ENCODE results near the gene KANSL1.

Gene KANSL1

GRCh38 chr17:46039592-46040186 lies 153.5 kb downstream of the KANSL1 start:
- no peak for TF ChIP-seq POLR2A (IDR thresholded peaks at IDR 0.05; ENCODE audit: low read depth, low read length)
- no peak for FAIRE-seq
- DNase-seq (ENCODE audit: insufficient read length, low spot score) = no peak

DNA sequence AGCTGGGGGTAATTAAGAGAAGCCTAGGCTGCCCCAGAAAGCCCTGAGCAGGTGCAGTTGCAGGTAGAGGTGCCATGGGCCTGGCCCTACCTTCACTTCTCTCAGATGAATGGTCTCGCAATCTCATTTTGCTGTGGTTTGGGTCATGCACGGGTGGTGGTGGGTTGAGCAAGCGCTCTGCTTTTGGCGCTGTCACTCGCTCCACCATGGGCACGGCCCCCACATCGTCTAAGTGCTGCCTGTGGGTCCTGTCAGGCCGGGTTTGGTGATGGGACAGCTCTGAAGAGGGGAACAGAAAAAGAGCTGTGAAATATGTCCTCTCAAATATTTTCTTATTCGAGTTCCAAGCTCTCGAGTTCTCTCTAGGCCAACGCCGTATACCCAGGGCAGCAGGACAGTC lies 154.3 kb downstream of the KANSL1 start:
- DNase-seq (ENCODE audit: insufficient read length, low spot score) (no peak), FAIRE-seq (no peak)
- no peak for TF ChIP-seq POLR2A (IDR thresholded peaks at IDR 0.05; ENCODE audit: low read depth, low read length)

DNA sequence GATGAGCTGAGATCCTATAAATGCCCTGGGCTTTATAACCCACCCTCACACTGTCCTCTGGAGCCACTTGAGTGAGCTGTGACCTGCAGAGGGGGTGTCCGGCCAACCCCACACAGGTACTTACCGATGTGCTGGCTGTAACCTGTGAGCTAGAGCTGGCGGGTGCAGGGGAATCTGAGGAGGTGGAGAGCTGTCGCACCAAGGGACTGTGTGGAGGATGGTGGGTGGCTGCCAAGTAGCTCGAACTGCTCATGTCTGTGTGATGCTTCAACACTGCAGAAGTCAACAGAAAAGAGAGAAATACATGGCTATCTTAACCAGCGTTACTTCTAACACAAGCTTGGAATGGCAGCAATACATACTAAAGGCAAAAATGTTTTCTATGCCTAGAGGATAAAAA lies 154.8 kb downstream of the KANSL1 start:
- no peak for DNase-seq (ENCODE audit: insufficient read length, low spot score)
- TF ChIP-seq POLR2A (IDR thresholded peaks at IDR 0.05; ENCODE audit: low read depth, low read length) = no peak
- no peak for FAIRE-seq

- DNase-seq (ENCODE audit: insufficient read length, low spot score) = no peak
- TF ChIP-seq POLR2A (IDR thresholded peaks at IDR 0.05; ENCODE audit: low read depth, low read length) = no peak
- FAIRE-seq = no peak
These were observed 155.4 kb downstream of the KANSL1 start for GRCh38 chr17:46037722-46038255.

GRCh38 chr17:46036491-46036890 lies 156.7 kb downstream of the KANSL1 start:
- TF ChIP-seq POLR2A (IDR thresholded peaks at IDR 0.05; ENCODE audit: low read depth, low read length) = no peak
- DNase-seq (ENCODE audit: insufficient read length, low spot score) = no peak
- no peak for FAIRE-seq

- TF ChIP-seq POLR2A (IDR thresholded peaks at IDR 0.05; ENCODE audit: low read depth, low read length) = no peak
- FAIRE-seq = no peak
- no peak for DNase-seq (ENCODE audit: insufficient read length, low spot score)
These were observed 158.0 kb downstream of the KANSL1 start for GRCh38 chr17:46035112-46035818.

DNA sequence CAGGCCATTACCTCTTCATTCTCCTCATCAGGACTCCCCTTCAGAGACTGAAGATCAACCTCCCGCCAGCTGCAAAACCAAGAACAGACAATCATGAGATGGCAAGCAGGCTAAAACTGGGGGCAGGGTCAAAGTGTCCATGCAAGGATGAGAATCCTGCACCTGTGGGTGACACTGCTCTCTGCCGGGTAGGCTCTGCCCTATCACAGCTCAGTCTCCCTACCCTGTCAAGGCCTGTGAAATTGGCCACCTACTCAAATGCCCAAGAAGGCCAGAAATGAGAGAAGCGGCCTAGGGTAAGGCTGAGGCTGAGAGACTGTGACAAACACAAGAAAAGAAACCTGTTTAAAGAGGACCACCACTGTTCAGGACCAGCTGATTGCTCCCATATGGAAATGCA lies 159.8 kb downstream of the KANSL1 start:
- DNase-seq (ENCODE audit: insufficient read length, low spot score) (no peak), FAIRE-seq (no peak)

GRCh38 chr17:46032909-46033308 lies 160.3 kb downstream of the KANSL1 start:
- DNase-seq (ENCODE audit: insufficient read length, low spot score) (no peak), FAIRE-seq (no peak)
- no peak for TF ChIP-seq POLR2A (IDR thresholded peaks at IDR 0.05; ENCODE audit: low read depth, low read length)

More for the DNA sequence above, 159.8 kb downstream of the KANSL1 start:
- TF ChIP-seq POLR2A (IDR thresholded peaks at IDR 0.05; ENCODE audit: low read depth, low read length) = no peak

GRCh38 chr17:46031920-46032319 lies 161.3 kb downstream of the KANSL1 start:
- DNase-seq (ENCODE audit: insufficient read length, low spot score) (no peak), FAIRE-seq (no peak)

GRCh38 chr17:46031440-46031839 lies 161.8 kb downstream of the KANSL1 start:
- TF ChIP-seq POLR2A (IDR thresholded peaks at IDR 0.05; ENCODE audit: low read depth, low read length) = no peak
- DNase-seq (ENCODE audit: insufficient read length, low spot score) (no peak), FAIRE-seq (no peak)

More at GRCh38 chr17:46031920-46032319, 161.3 kb downstream of the KANSL1 start:
- TF ChIP-seq POLR2A (IDR thresholded peaks at IDR 0.05; ENCODE audit: low read depth, low read length) = no peak

- TF ChIP-seq POLR2A (IDR thresholded peaks at IDR 0.05; ENCODE audit: low read depth, low read length) = no peak
- DNase-seq (ENCODE audit: insufficient read length, low spot score) (no peak), FAIRE-seq (no peak)
These were observed 162.5 kb downstream of the KANSL1 start for GRCh38 chr17:46030752-46031151.

DNA sequence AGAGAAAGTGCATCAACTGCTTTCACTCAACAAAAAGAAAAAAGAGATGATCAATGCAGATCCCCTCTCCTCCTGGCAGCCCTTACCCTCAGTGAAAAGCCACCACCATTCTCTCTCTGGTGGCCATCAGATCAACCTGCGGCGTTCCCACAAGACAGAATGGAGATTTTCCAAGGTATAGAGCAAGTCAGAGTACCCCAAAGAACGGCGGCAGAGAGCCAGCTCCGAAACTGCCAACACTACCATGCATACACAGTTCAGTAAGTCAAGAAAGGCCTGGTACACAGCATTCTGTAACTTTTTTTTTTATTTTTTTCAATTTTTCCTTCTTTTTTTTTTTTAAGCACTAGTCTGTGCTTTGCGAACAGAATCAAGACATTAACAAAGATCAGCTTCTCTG lies 163.6 kb downstream of the KANSL1 start:
- no peak for FAIRE-seq
- no peak for DNase-seq (ENCODE audit: insufficient read length, low spot score)
- TF ChIP-seq POLR2A (IDR thresholded peaks at IDR 0.05; ENCODE audit: low read depth, low read length) = no peak

DNA sequence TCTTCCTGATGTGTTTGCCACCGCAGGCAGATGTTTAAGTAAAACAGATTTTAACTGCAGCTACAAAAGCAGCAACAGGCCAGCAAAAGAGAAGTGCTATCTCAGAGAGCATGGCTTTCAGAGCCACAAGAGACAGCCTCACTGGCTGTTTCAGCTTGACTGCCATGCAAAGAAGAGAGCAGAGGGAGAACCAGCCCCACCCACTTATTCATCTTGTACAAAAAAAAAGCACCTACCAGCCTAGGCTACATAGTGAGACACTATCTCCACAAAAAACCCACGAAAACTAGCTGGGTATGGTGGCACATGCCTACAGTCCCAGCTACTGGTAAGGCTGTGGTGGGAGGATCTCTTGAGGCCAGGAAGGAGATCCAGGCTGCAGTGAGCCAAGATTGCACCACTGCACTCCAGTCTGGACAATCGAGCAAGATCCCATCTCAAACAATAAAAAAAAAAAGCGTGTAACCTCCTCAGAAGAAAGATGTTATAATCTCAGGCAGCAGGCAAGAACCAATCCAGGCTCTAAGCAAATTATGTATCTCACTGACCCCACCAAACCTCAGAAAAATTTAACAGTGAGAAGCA lies 164.2 kb downstream of the KANSL1 start:
- FAIRE-seq = no peak
- TF ChIP-seq POLR2A (IDR thresholded peaks at IDR 0.05; ENCODE audit: low read depth, low read length) = no peak
- no peak for DNase-seq (ENCODE audit: insufficient read length, low spot score)

GRCh38 chr17:46028374-46028773 lies 164.9 kb downstream of the KANSL1 start:
- DNase-seq (ENCODE audit: insufficient read length, low spot score) (no peak), FAIRE-seq (no peak)
- no peak for TF ChIP-seq POLR2A (IDR thresholded peaks at IDR 0.05; ENCODE audit: low read depth, low read length)

DNA sequence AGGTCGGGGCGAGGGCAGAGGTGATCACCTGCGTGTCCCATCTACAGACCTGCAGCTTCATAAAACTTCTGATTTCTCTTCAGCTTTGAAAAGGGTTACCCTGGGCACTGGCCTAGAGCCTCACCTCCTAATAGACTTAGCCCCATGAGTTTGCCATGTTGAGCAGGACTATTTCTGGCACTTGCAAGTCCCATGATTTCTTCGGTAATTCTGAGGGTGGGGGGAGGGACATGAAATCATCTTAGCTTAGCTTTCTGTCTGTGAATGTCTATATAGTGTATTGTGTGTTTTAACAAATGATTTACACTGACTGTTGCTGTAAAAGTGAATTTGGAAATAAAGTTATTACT lies 165.3 kb downstream of the KANSL1 start:
- no peak for DNase-seq (ENCODE audit: insufficient read length, low spot score)
- FAIRE-seq = no peak

More for the DNA sequence above, 165.3 kb downstream of the KANSL1 start:
- TF ChIP-seq POLR2A (IDR thresholded peaks at IDR 0.05; ENCODE audit: low read depth, low read length) = no peak

All from H54 (cell line).